Kidney (tissue), 14 donors: Measurements from ENCODE around the gene CIAO2B. TPM values are rescaled to one million over a fixed set of nuclear protein-coding genes. Genes with fewer than 3 reads are reported as not detected.
A peak's percentile ranks its signal among the peaks of the same experiment; 100 is the strongest.
"Not testable (repeated sequence)": the region's sequence is repeated elsewhere in the genome, so short reads cannot be mapped to it uniquely, and the experiment has no call there.

ENCODE experiments used
- DNase-seq, 5 donors: peaks; one replicate each; pipeline ENCODE4 v3.0.0-alpha.2; 2013 to 2020
- FAIRE-seq: peaks from 2 replicates; lab custom pipeline; 2012; peaks lifted over from hg19 to GRCh38; lab: Jason Lieb, UNC
- H3K27ac ChIP-seq, 2 donors: one replicate each; pipeline ENCODE4 v1.7.0; 2013; ENCODE audit warnings: low read depth in 2 of 2, low read length in 2 of 2, inconsistent platforms in 1 of 2
- H3K27me3 ChIP-seq: one replicate; pipeline ENCODE4 v1.7.1; 2013; ENCODE audit warnings: low read length, inconsistent platforms; ENCODE audit not compliant: control insufficient read depth, insufficient read depth
- H3K36me3 ChIP-seq, 3 donors: one replicate each; pipeline versions ENCODE4 v1.7.0 to v1.7.1; 2013; ENCODE audit warnings: low read length in 3 of 3, control low read depth in 1 of 3, inconsistent platforms in 1 of 3; ENCODE audit not compliant: insufficient read depth in 3 of 3, control insufficient read depth in 2 of 3
- H3K4me1 ChIP-seq, 3 donors: one replicate each; pipeline versions ENCODE4 v1.7.0 to v1.7.1; 2013; ENCODE audit warnings: low read length in 3 of 3, inconsistent platforms in 1 of 3, low read depth in 1 of 3; ENCODE audit not compliant: control insufficient read depth in 2 of 3, insufficient read depth in 2 of 3
- H3K4me3 ChIP-seq, 3 donors: one replicate each; pipeline versions ENCODE4 v1.7.0 to v1.8.1; 2013; ENCODE audit warnings: low read length in 3 of 3, control low read depth in 1 of 3, inconsistent platforms in 1 of 3
- H3K9ac ChIP-seq, 3 donors: one replicate each; pipeline versions ENCODE4 v1.7.0 to v1.7.1; 2013; ENCODE audit warnings: low read length in 3 of 3, control low read depth in 1 of 3, inconsistent platforms in 1 of 3
- H3K9me3 ChIP-seq, 3 donors: one replicate each; pipeline versions ENCODE4 v1.7.0 to v1.7.1; 2013; ENCODE audit warnings: low read length in 3 of 3, control low read depth in 1 of 3, inconsistent platforms in 1 of 3; ENCODE audit not compliant: control insufficient read depth in 2 of 3, insufficient read depth in 1 of 3
- intact Hi-C: fragments of 100-400 bp; cut with DNase I; formaldehyde crosslinking; loops from one replicate; pipeline ENCODE4 v1.11.1; 2022
- polyA plus RNA-seq: library from polyadenylated mRNA; stranded (reverse); fragments of 350-450 nt; fragmentation: Illumina TruSeq; extraction: RNeasy Lipid Tissue Mini Kit (QIAGEN cat#74804); gene quantifications from one replicate; pipeline ENCODE4 v1.2.3, GENCODE V29; 2014; ENCODE audit warnings: low read depth, low replicate concordance; ENCODE audit not compliant: insufficient read depth
- total RNA-seq: library from RNA; stranded (reverse); fragmentation: NEBNext Ultra II Directional; extraction: Animal tissue kit (Norgen Biotek cat#: 25700); gene quantifications from one replicate; pipeline ENCODE4 v1.2.1, GENCODE V29; 2021
- TF ChIP-seq, protein P1 (sequence below): IDR thresholded peaks from 3 replicates; pipeline ENCODE4 v1.5.1; 2012; ENCODE audit warnings: mild to moderate bottlenecking, moderate library complexity, borderline replicate concordance; ENCODE audit not compliant: insufficient read depth; ENCODE audit errors: extremely low read depth
- donor health status: control.
- donor health status: control.
- donor health status: control.
- donor health status: control.
- donor health status: control.
- donor health status: DM: yes; HTN: yes; CAD: no.
- donor health status: Normal renal cell carcinoma (clear cell type).

CIAO2B gene
- total and polyA plus RNA-seq, 2 donors from 2014 or later: 71.2 to 284 TPM

DNA sequence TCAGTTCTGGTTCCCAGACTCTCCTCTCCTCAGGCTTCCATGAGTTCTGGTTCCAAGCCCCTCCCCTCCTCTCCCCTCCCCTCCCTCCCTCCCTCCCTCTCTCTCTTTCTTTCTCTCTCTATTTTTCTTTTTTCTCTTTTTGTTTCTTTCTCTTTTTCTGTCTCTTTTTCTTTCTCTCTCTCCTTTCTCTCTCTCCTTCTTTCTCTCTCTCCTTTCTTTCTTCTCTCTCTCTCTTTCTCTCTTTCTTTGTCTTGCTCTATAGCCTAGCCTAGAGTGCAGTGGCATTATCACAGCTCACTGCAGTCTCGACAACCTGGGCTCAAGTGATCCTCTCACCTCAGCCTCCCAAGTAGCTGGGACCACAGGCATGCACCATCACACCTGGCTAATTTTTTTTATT is 26.1 kb upstream of the CIAO2B start:
- DNase-seq (no peak), FAIRE-seq (no peak)
- H3K36me3 ChIP-seq: no peaks in the 10 kb centered on the region
- TF ChIP-seq, protein P1, sequence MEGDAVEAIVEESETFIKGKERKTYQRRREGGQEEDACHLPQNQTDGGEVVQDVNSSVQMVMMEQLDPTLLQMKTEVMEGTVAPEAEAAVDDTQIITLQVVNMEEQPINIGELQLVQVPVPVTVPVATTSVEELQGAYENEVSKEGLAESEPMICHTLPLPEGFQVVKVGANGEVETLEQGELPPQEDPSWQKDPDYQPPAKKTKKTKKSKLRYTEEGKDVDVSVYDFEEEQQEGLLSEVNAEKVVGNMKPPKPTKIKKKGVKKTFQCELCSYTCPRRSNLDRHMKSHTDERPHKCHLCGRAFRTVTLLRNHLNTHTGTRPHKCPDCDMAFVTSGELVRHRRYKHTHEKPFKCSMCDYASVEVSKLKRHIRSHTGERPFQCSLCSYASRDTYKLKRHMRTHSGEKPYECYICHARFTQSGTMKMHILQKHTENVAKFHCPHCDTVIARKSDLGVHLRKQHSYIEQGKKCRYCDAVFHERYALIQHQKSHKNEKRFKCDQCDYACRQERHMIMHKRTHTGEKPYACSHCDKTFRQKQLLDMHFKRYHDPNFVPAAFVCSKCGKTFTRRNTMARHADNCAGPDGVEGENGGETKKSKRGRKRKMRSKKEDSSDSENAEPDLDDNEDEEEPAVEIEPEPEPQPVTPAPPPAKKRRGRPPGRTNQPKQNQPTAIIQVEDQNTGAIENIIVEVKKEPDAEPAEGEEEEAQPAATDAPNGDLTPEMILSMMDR: no peak
- peaks cover 0 to 12% (median 7%) of the 10 kb centered on the region in 3 donors for H3K4me1 ChIP-seq
- no peaks in the 10 kb centered on the region for H3K9me3 ChIP-seq
- no peak overlapping the region for H3K27ac ChIP-seq
- intact Hi-C loops: no loop called here
- H3K4me3 ChIP-seq: no peak overlapping the region
- no peaks in the 10 kb centered on the region for H3K27me3 ChIP-seq
- no peak overlapping the region for H3K9ac ChIP-seq

DNA sequence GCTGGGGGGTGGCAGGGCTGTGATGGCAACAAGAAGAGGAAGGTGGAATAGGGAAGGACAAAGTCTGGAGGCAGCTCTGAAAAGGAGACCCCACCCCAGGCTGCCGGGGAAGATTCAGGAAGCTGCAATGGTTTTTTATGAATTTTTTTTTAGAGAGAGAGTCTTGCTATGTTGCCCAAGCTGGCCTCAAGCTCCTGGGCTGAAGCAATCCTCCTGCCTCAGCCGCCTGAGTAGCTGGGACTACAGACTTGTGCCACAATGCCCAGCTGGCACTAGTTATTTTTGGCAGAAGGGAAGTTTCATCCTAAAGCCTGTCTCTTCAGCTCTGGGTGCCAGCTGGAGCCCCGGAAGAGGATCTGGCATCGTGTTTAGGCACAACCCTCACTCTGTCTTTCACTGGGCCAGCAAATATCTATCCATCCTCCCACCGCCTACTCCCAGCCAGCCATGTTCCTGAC is 25.5 kb upstream of the CIAO2B start:
- TF ChIP-seq, protein P1: no peak
- intact Hi-C loops: no loop called here
- no peak overlapping the region for H3K27ac ChIP-seq
- H3K9me3 ChIP-seq: no peaks in the 10 kb centered on the region
- H3K27me3 ChIP-seq: no peaks in the 10 kb centered on the region
- H3K36me3 ChIP-seq: no peaks in the 10 kb centered on the region
- H3K4me1 ChIP-seq: peaks cover 0 to 12% (median 7%) of the 10 kb centered on the region in 3 donors
- H3K4me3 ChIP-seq: no peak overlapping the region
- DNase-seq (no peak), FAIRE-seq (no peak)
- H3K9ac ChIP-seq: no peak overlapping the region

- FAIRE-seq: no peak
- Histone ChIP-seq H3K9ac (no peak overlapping the region), H3K27me3 (no peaks in the 10 kb centered on the region), H3K36me3 (no peaks in the 10 kb centered on the region), H3K27ac (no peak overlapping the region), H3K4me1 (peaks cover 0 to 9% (median 7%) of the 10 kb centered on the region in 3 donors), H3K9me3 (no peaks in the 10 kb centered on the region), H3K4me3 (no peak overlapping the region)
- intact Hi-C loops: no loop called here
- no peak for DNase-seq
- TF ChIP-seq, protein P1: no peak
These were observed 24.9 kb upstream of the CIAO2B start for GRCh38 chr16:66958857-66959703.

GRCh38 chr16:66956154-66956457 is 21.9 kb upstream of the CIAO2B start:
- H3K9me3 ChIP-seq, H3K4me1 ChIP-seq, H3K36me3 ChIP-seq, H3K27me3 ChIP-seq, DNase-seq, H3K9ac ChIP-seq, intact Hi-C loops, H3K4me3 ChIP-seq, FAIRE-seq: not testable (repeated sequence)
- H3K27ac ChIP-seq: peak overlapping the region; percentile 32 to 37

GRCh38 chr16:66955363-66956153 is 21.4 kb upstream of the CIAO2B start:
- H3K27me3 ChIP-seq, H3K9me3 ChIP-seq, FAIRE-seq, DNase-seq, H3K4me1 ChIP-seq, intact Hi-C loops, H3K4me3 ChIP-seq, H3K36me3 ChIP-seq: not testable (repeated sequence)
- H3K27ac ChIP-seq: peak overlapping the region; percentile 32 to 41
- H3K9ac ChIP-seq: peak overlapping the region in 1 of 3 donors; percentile 12
